Activated T-cell treated with anti-CD3 and anti-CD28 coated beads, Interleukin-2, amount 50 U/mL, for 48 hours (primary cell): Measurements from ENCODE around the gene TREH.

Experiments
- DNase-seq, 2 experiments: peaks; one replicate each; pipeline ENCODE4 v3.0.0-alpha.2; 2020

The TREH gene

DNA sequence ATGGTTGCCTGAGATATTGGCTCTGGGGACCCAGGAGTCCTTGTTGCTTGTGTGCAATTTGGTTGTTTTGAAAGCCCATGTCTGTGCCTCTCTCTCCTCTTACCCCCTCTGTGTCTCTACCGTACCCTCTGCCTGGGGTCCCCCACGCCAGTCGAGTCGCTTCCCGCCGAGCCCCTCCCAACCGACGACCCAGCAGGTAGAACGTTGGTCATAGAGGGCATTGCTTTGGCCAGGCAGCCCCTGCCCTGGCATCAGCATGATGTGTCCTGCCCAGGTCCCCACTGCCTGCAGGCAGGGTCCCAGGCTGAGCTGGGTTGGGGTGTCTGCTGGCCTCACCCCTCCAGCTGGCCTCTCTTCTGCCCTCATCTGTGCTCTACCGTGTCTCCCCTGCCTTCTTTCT lies 35.0 kb downstream of the TREH start:
- DNase-seq, result no peak

- DNase-seq, result no peak
These were observed 35.5 kb downstream of the TREH start for GRCh38 chr11:118643995-118644345.

DNA sequence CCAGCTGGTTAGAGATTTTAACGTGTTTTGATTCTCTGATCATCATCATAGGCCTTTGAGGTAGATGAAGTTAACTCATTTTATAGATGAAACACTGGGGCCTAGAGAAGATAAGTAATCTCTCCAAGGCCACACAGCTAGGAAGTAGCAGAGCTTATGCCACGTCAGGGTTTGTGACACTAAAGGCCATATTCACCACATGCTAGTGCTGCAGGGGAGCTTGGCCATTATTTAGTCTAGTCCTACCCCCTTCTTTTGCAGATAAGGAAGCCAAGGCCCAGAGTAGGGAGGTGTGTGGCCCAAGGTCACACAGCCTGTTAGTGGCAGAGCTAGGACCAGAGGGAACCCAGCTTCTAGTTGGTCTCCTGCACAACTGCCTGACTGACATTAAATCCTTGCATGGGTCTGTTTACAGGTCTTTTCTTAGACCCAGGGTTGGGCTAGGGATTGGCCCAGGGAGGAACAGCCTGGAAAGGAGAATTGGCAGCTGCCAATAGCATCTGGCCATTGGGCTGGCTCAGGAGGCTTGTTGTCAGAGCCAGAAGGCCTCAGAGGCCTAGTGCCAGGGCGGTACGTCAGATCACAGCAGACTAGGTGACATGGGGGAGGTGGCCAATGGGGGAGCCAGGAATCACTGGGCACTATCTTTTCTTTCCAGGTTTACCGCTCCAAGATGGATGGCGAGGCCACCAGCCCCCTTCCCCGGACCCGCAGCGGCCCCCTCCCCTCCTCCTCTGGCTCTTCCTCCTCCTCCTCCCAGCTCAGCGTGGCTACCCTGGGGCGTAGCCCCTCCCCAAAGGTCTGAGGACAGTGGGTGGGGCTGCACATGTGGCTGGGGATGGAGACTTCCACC lies 36.1 kb downstream of the TREH start:
- no peak for DNase-seq

- no peak for DNase-seq
These were observed 37.9 kb downstream of the TREH start for GRCh38 chr11:118641397-118642019.

DNA sequence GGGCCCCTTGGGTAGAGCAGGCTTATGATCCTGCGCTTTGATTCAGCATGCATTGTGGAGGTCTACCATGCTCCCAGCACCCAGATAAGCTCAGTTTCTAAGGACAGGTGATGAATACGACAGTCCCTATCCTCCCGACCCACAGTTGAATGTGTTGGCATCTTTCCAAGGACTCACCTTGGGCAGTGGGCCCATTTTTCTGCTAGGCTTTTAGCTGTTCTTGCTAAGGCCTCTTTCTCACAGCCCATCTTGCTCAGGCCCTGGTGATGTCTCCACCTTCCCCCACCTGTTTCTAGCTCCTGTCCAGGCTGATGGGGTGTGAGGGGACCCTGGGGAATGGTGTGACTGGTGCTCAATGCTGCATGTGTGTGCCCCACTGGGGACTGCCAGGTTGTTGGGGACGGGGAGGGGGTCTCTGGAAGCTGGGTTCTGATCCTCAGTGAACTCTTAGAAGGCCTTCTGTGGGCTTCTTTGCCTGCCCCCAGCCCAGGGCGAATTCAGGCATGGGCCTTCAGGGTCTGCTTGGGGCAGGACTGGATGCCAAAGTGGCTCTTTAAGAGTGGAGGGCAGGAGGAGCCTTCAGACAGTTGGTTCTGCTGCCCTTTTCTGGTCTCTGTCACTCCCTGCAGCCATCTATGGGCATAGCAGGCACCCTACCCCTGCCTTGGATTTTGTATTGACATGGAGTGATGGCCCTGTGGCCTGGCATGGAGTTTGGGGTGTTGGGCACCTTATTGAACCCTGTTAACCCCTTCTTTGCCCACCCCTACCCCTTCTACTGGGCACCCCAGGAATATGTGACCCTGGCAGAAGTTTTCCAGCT lies 38.9 kb downstream of the TREH start:
- no peak for DNase-seq

DNA sequence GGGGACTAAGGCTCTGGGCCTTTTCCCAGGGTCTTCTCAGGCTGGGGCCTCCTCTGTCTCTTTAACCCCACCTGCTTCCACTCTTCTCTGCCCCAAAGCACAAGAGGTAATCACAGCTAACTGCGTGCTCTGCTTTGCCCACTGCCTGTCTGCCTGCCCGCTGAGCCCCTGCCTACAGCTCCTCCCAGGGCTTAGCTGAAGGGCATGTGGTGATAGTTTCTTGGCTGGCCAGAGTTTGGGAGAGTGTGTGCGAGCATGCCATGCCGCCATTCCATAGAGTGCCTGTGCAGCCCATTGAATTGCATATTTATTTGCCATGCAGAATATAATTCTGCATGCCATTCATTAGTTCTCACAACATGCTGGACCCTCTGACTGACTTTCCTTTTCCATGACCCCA lies 39.6 kb downstream of the TREH start:
- DNase-seq, result no peak

DNA sequence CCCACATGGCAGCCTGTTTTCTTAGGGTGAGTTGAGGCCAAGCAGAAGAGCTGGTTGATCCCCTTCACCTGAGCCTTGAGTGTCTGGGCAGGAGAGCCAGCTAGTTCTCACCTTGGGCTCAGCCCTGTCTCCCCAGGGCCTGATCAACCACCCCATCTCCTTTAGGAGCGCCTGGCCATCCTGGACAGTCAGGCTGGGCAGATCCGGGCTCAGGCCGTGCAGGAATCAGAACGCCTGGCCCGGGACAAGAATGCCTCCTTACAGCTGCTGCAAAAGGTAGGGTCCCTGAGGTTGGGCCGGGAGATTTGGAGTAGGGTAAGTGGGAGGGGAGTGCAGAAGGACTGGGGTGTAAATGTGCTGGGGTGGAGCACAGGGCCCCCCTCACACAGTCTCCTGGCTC lies 40.7 kb downstream of the TREH start:
- DNase-seq, result no peak

- no peak for DNase-seq
These were observed 42.7 kb downstream of the TREH start for GRCh38 chr11:118636569-118637290.

DNA sequence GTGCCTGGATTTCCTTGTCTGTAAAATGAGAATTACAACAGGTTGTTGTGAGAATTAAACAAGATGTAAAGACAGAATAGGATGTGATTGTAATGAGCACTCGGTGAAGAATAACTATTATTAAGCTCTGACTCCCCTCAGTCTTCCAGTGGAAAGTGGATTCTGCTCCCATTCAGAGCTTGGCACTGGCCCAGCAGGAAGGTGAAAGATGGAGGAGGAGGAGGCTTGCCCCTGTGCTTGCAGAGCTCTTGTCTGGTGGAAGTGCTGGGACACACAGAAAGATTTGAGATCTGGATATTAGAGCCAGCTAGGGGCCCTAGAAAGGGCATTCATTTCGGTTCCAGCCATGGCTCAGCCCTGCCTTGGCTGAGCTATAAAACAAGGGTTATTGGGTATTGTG lies 43.8 kb downstream of the TREH start:
- DNase-seq, result no peak

GRCh38 chr11:118635237-118635591 lies 44.2 kb downstream of the TREH start:
- DNase-seq, result no peak

DNA sequence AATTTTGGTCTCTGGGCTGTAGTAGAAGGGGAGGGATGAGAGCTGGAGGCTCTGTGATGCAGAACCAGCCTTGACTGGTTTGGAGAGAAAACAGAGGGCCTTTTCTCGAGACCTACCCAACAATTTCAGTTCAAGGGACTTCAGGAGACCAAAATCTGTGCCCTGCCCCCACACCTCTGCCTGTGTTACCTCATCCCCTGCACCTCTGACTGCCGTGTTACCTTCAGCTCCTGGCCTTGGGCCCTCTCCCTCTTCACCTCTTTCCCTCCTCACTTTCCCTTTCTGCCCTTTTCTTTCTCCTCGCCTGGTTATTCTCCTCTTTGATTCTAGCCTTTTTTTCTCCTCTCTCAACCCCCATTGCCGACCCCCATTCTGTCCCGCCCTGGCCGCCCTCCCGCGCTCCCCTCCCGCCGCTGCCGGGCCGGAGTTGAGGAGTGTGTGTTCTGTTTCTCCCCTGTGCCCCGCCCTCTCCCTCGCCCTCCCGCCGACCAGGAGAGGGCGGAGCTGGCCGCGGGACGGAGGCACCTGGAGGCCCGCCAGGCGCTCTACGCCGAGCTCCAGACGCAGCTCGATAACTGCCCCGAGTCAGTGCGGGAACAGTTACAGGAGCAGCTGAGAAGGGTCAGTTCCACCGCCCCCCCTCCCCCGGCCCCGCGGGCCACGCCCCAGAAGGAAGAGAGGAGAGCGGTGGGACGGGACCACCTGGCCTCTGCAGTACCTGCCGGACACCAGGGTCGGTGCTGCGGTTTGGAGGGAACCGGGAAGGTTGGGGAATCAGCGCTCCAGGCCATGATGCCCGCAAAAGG lies 44.8 kb downstream of the TREH start:
- peak in 1 of 2 experiments; percentile 29 for DNase-seq

- DNase-seq, result no peak
These were observed 45.5 kb downstream of the TREH start for GRCh38 chr11:118633979-118634378.

DNA sequence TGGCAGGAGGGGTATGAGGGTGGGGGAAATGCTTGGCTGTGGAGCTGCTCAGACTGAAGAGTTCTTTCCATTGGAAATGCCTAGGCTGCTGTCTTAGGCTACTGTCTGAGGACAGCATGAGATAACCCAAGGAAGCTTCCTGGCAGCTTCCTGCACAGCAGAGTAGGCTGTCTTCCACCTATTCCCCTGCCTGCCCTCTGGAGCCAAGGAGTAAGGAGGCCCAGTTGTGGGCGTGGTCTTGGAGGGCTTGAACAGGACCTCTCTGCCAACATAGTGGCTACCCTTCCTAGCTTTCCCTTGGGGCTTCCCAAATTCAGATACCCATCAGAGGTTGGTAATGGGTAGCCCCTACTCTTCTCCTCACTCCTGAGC lies 46.1 kb downstream of the TREH start:
- no peak for DNase-seq

GRCh38 chr11:118632577-118633318 lies 46.7 kb downstream of the TREH start:
- no peak for DNase-seq

- DNase-seq, result no peak
These were observed 48.1 kb downstream of the TREH start for GRCh38 chr11:118631142-118631909.

- no peak for DNase-seq
These were observed 49.4 kb downstream of the TREH start for GRCh38 chr11:118629761-118630661.

GRCh38 chr11:118628861-118629549 lies 50.4 kb downstream of the TREH start:
- DNase-seq, result no peak

GRCh38 chr11:118628432-118628831 lies 51.0 kb downstream of the TREH start:
- no peak for DNase-seq

GRCh38 chr11:118628031-118628430 lies 51.4 kb downstream of the TREH start:
- DNase-seq, result no peak
